ENCODE data around the gene C2orf72.
"Not testable (repeated sequence)": the region's sequence is repeated elsewhere in the genome, so short reads cannot be mapped to it uniquely, and the experiment has no call there.

The C2orf72 gene

GRCh38 chr2:231016566-231017230, 20.6 kb upstream of the C2orf72 start:
- no peaks in the 10 kb centered on the region for H3K36me3 ChIP-seq (ENCODE audit: control insufficient read depth, insufficient read depth, low read length)
- no peak overlapping the region for H3K9ac ChIP-seq (ENCODE audit: low read depth, low read length)
- no peaks in the 10 kb centered on the region for H3K9me3 ChIP-seq (ENCODE audit: control insufficient read depth, insufficient read depth, low read length)
- no peak overlapping the region for H3K4me3 ChIP-seq (ENCODE audit: low read depth, low read length)
- H3K4me1 ChIP-seq (ENCODE audit: control insufficient read depth, insufficient read depth, low read length), result peaks cover 5% of the 10 kb centered on the region
- H3K27me3 ChIP-seq (ENCODE audit: control insufficient read depth, insufficient read depth, low read length), result no peaks in the 10 kb centered on the region

- no peaks in the 10 kb centered on the region for H3K36me3 ChIP-seq (ENCODE audit: control insufficient read depth, insufficient read depth, low read length)
- H3K27me3 ChIP-seq (ENCODE audit: control insufficient read depth, insufficient read depth, low read length), result no peaks in the 10 kb centered on the region
- peaks cover 5% of the 10 kb centered on the region for H3K4me1 ChIP-seq (ENCODE audit: control insufficient read depth, insufficient read depth, low read length)
- no peak overlapping the region for H3K9ac ChIP-seq (ENCODE audit: low read depth, low read length)
- H3K9me3 ChIP-seq (ENCODE audit: control insufficient read depth, insufficient read depth, low read length), result no peaks in the 10 kb centered on the region
- no peak overlapping the region for H3K4me3 ChIP-seq (ENCODE audit: low read depth, low read length)
Observed at GRCh38 chr2:231017231-231017598, 20.1 kb upstream of the C2orf72 start.

GRCh38 chr2:231018184-231018583, 19.1 kb upstream of the C2orf72 start:
- Histone ChIP-seq H3K4me1 (ENCODE audit: control insufficient read depth, insufficient read depth, low read length) (peaks cover 5% of the 10 kb centered on the region), H3K9ac (ENCODE audit: low read depth, low read length) (no peak overlapping the region), H3K9me3 (ENCODE audit: control insufficient read depth, insufficient read depth, low read length) (no peaks in the 10 kb centered on the region), H3K27me3 (ENCODE audit: control insufficient read depth, insufficient read depth, low read length) (no peaks in the 10 kb centered on the region), H3K36me3 (ENCODE audit: control insufficient read depth, insufficient read depth, low read length) (no peaks in the 10 kb centered on the region), H3K4me3 (ENCODE audit: low read depth, low read length) (no peak overlapping the region)

DNA sequence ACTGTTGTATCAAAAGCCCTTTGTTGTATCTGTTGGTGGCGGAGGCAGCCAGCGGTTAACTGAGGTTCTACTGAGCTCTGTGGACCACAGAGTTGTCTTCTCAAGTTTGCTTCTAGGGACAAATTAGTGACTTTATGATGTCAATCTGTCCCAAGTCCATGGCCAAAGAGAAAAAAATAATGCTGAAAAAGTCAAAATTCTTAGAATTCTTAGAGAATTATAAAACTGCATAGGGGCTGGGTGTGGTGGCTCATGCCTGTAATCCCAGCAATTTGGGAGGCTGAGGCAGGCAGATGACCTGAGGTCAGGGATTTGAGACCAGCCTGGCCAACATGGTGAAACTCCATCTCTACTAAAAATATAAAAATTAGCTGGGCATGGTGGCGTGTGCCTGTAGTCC, 12.3 kb upstream of the C2orf72 start:
- H3K9ac ChIP-seq (ENCODE audit: low read depth, low read length); H3K27me3 ChIP-seq (ENCODE audit: control insufficient read depth, insufficient read depth, low read length); H3K36me3 ChIP-seq (ENCODE audit: control insufficient read depth, insufficient read depth, low read length); H3K4me1 ChIP-seq (ENCODE audit: control insufficient read depth, insufficient read depth, low read length); H3K4me3 ChIP-seq (ENCODE audit: low read depth, low read length); H3K9me3 ChIP-seq (ENCODE audit: control insufficient read depth, insufficient read depth, low read length): not testable (repeated sequence)

GRCh38 chr2:231028889-231029288, 8.4 kb upstream of the C2orf72 start:
- H3K9ac ChIP-seq (ENCODE audit: low read depth, low read length), result no peak overlapping the region
- peaks cover 11% of the 10 kb centered on the region for H3K27me3 ChIP-seq (ENCODE audit: control insufficient read depth, insufficient read depth, low read length)
- no peak overlapping the region for H3K4me3 ChIP-seq (ENCODE audit: low read depth, low read length)
- no peaks in the 10 kb centered on the region for H3K9me3 ChIP-seq (ENCODE audit: control insufficient read depth, insufficient read depth, low read length)
- no peaks in the 10 kb centered on the region for H3K36me3 ChIP-seq (ENCODE audit: control insufficient read depth, insufficient read depth, low read length)
- H3K4me1 ChIP-seq (ENCODE audit: control insufficient read depth, insufficient read depth, low read length), result no peaks in the 10 kb centered on the region

- H3K36me3 ChIP-seq (ENCODE audit: control insufficient read depth, insufficient read depth, low read length), result no peaks in the 10 kb centered on the region
- H3K9me3 ChIP-seq (ENCODE audit: control insufficient read depth, insufficient read depth, low read length), result no peaks in the 10 kb centered on the region
- H3K4me3 ChIP-seq (ENCODE audit: low read depth, low read length), result no peak overlapping the region
- H3K4me1 ChIP-seq (ENCODE audit: control insufficient read depth, insufficient read depth, low read length), result no peaks in the 10 kb centered on the region
- no peak overlapping the region for H3K9ac ChIP-seq (ENCODE audit: low read depth, low read length)
- H3K27me3 ChIP-seq (ENCODE audit: control insufficient read depth, insufficient read depth, low read length), result peaks cover 13% of the 10 kb centered on the region
Observed at GRCh38 chr2:231029563-231029962, 7.8 kb upstream of the C2orf72 start.

- Histone ChIP-seq H3K36me3 (ENCODE audit: control insufficient read depth, insufficient read depth, low read length) (no peaks in the 10 kb centered on the region), H3K9ac (ENCODE audit: low read depth, low read length) (no peak overlapping the region), H3K27me3 (ENCODE audit: control insufficient read depth, insufficient read depth, low read length) (peaks cover 19% of the 10 kb centered on the region), H3K4me3 (ENCODE audit: low read depth, low read length) (no peak overlapping the region), H3K4me1 (ENCODE audit: control insufficient read depth, insufficient read depth, low read length) (no peaks in the 10 kb centered on the region), H3K9me3 (ENCODE audit: control insufficient read depth, insufficient read depth, low read length) (no peaks in the 10 kb centered on the region)
Observed at GRCh38 chr2:231030725-231031124, 6.6 kb upstream of the C2orf72 start.

GRCh38 chr2:231032575-231033140, 4.7 kb upstream of the C2orf72 start:
- H3K9me3 ChIP-seq (ENCODE audit: control insufficient read depth, insufficient read depth, low read length), result no peaks in the 10 kb centered on the region
- H3K9ac ChIP-seq (ENCODE audit: low read depth, low read length), result no peak overlapping the region
- H3K4me1 ChIP-seq (ENCODE audit: control insufficient read depth, insufficient read depth, low read length), result no peaks in the 10 kb centered on the region
- H3K4me3 ChIP-seq (ENCODE audit: low read depth, low read length), result no peak overlapping the region
- H3K36me3 ChIP-seq (ENCODE audit: control insufficient read depth, insufficient read depth, low read length), result no peaks in the 10 kb centered on the region
- peaks cover 34% of the 10 kb centered on the region for H3K27me3 ChIP-seq (ENCODE audit: control insufficient read depth, insufficient read depth, low read length)

DNA sequence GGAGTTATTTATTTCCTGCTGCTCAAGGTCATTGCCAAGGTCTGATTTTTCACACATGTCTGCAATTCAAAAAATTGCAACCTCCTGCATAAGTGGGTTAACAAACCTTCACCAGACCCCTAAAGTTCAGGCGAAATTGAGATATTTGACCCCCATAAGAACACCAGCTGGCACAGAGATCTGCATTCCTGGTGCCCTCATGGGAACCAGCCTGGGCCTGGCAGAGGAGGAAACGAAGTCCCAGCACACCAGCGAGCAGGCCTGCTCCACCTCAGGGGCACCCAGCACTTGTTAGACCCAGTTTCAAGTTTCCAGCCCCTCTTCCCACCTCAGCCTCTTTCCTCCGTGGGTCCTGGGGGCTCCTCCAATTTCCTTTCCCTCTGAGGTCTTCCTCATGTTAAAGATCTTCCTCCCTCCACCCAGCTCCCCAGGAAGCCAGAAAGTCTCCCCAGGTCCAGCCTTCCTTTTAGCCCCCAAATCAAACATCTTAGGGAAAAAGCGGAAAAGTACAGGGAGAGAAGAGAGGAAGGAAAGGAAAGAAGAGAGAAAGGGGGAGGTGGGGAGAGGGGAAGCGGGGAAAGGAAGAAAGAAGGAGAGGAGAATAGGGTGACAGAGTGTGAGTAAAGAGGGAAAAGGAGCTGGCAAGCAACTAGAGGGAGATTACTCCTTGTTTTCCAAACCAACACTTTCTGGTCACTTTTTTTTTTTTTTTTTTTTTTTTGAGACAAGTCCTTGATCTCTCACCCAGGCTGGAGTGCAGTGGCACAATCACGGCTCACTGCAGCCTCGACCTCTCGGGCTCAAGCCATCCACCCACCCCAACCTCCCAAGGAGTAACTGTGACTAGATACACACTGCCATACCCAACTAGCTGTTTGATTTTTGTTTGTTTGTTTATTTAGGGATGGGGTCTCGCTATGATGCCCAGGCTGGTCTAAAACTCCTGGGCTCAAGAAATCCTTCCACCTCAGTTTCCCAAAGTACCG, 3.9 kb upstream of the C2orf72 start:
- Histone ChIP-seq H3K36me3 (ENCODE audit: control insufficient read depth, insufficient read depth, low read length) (no peaks in the 10 kb centered on the region), H3K9me3 (ENCODE audit: control insufficient read depth, insufficient read depth, low read length) (no peaks in the 10 kb centered on the region), H3K4me3 (ENCODE audit: low read depth, low read length) (no peak overlapping the region), H3K9ac (ENCODE audit: low read depth, low read length) (no peak overlapping the region), H3K4me1 (ENCODE audit: control insufficient read depth, insufficient read depth, low read length) (no peaks in the 10 kb centered on the region), H3K27me3 (ENCODE audit: control insufficient read depth, insufficient read depth, low read length) (peaks cover 38% of the 10 kb centered on the region)

DNA sequence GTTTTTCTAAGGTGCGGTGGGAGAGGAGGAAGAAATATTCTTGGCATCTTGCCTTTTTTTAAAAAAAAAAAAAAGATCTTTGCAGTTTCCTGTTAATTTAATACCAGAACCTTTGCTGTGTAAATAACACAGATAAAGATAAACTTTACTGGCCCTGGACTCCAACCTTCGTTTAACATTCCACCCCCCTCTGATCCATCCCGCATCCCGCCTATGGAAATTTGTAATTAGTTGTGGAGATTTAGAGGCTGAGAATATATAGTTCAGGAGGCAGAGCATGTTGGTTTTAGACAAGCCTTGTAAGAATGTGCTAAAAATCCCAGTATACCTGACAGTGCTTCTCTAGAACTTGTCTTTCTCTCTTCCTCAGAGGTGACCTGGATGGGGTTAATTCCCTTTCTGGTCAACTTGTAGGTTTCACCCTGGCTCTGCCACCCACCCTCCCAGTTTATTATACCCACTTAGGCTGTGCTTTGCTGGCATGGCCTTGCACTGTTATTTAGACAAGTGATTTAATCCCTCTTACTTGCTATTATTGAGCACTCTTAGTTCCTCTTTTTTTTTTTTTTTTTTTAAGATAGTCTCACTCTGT, 2.9 kb upstream of the C2orf72 start:
- Histone ChIP-seq H3K4me1 (ENCODE audit: control insufficient read depth, insufficient read depth, low read length) (no peaks in the 10 kb centered on the region), H3K9me3 (ENCODE audit: control insufficient read depth, insufficient read depth, low read length) (no peaks in the 10 kb centered on the region), H3K36me3 (ENCODE audit: control insufficient read depth, insufficient read depth, low read length) (no peaks in the 10 kb centered on the region), H3K9ac (ENCODE audit: low read depth, low read length) (no peak overlapping the region), H3K4me3 (ENCODE audit: low read depth, low read length) (no peak overlapping the region), H3K27me3 (ENCODE audit: control insufficient read depth, insufficient read depth, low read length) (peaks cover 48% of the 10 kb centered on the region)

DNA sequence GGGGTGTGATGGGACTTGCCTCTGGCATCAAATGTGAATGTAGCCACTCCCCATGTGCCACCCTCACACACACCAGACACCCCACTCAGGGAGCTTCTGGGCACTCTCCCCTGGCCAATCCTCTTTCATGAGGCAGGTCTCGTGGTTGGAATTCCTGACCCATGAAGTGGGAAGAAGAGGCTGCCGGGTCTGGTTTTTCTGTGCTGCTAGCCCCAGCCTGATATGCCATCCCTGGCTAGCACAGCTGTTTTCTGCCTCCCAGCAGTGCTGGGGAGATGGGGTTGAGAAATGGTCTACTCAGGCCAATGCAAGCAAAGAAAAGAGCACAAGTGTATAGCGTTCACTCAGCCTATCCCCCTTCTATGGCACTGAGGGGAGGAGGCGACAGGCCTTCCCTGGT, 1.2 kb upstream of the C2orf72 start:
- Histone ChIP-seq H3K4me3 (ENCODE audit: low read depth, low read length) (no peak overlapping the region), H3K36me3 (ENCODE audit: control insufficient read depth, insufficient read depth, low read length) (no peaks in the 10 kb centered on the region), H3K9ac (ENCODE audit: low read depth, low read length) (no peak overlapping the region), H3K4me1 (ENCODE audit: control insufficient read depth, insufficient read depth, low read length) (no peaks in the 10 kb centered on the region), H3K9me3 (ENCODE audit: control insufficient read depth, insufficient read depth, low read length) (no peaks in the 10 kb centered on the region), H3K27me3 (ENCODE audit: control insufficient read depth, insufficient read depth, low read length) (peaks cover 59% of the 10 kb centered on the region)

Measured in iPS-15b (cell line).